Measurements from ENCODE around the gene SCAPER.
"Not testable (repeated sequence)": the region's sequence is repeated elsewhere in the genome, so short reads cannot be mapped to it uniquely, and the experiment has no call there.

The SCAPER gene

GRCh38 chr15:76303909-76304308 lies 601.2 kb downstream of the SCAPER start:
- Histone ChIP-seq H3K9me3 (no peaks in the 10 kb centered on the region), H3K27me3 (no peaks in the 10 kb centered on the region), H3K4me1 (no peaks in the 10 kb centered on the region), H3K36me3 (no peaks in the 10 kb centered on the region), H3K4me3 (ENCODE audit: low read depth, low read length) (no peak overlapping the region)
- no peak for DNase-seq
- TF ChIP-seq CTCF (IDR thresholded peaks at IDR 0.05; ENCODE audit: low read depth, low read length) = no peak

- DNase-seq = no peak
These were observed 605.4 kb downstream of the SCAPER start for GRCh38 chr15:76299786-76300185.

GRCh38 chr15:76298986-76299385 lies 606.2 kb downstream of the SCAPER start:
- no peaks in the 10 kb centered on the region for H3K9me3 ChIP-seq
- no peak for TF ChIP-seq CTCF (IDR thresholded peaks at IDR 0.05; ENCODE audit: low read depth, low read length)
- H3K27me3 ChIP-seq = no peaks in the 10 kb centered on the region
- no peaks in the 10 kb centered on the region for H3K4me1 ChIP-seq
- no peak overlapping the region for H3K4me3 ChIP-seq (ENCODE audit: low read depth, low read length)
- DNase-seq = no peak
- no peaks in the 10 kb centered on the region for H3K36me3 ChIP-seq

More at GRCh38 chr15:76299786-76300185, 605.4 kb downstream of the SCAPER start:
- Histone ChIP-seq H3K4me1 (no peaks in the 10 kb centered on the region), H3K27me3 (no peaks in the 10 kb centered on the region), H3K36me3 (no peaks in the 10 kb centered on the region), H3K4me3 (ENCODE audit: low read depth, low read length) (no peak overlapping the region), H3K9me3 (no peaks in the 10 kb centered on the region)
- no peak for TF ChIP-seq CTCF (IDR thresholded peaks at IDR 0.05; ENCODE audit: low read depth, low read length)

GRCh38 chr15:76297951-76298350 lies 607.2 kb downstream of the SCAPER start:
- not testable (repeated sequence) for DNase-seq; H3K27me3 ChIP-seq; H3K36me3 ChIP-seq; H3K4me3 ChIP-seq (ENCODE audit: low read depth, low read length); H3K9me3 ChIP-seq; H3K4me1 ChIP-seq

All from BE2C (cell line).